Activated effector memory CD4-positive, alpha-beta T cell treated with Interleukin-2 at 50 U/mL for 16 hours (primary cell): Measurements from ENCODE around the gene CISTR.

Source experiments
- DNase-seq: peaks from one replicate; pipeline ENCODE4 v3.0.0-alpha.2; 2020

Gene CISTR

GRCh38 chr12:53743266-53744129 is 8.3 kb downstream of the CISTR start:
- peak; percentile 44 for DNase-seq

- no peak for DNase-seq
Observed at GRCh38 chr12:53740130-53740491, 11.7 kb downstream of the CISTR start.

- no peak for DNase-seq
Observed at GRCh38 chr12:53739214-53740129, 12.3 kb downstream of the CISTR start.

- peak; percentile 31 for DNase-seq
Observed at GRCh38 chr12:53738406-53739213, 13.2 kb downstream of the CISTR start.

GRCh38 chr12:53737951-53738405 is 13.8 kb downstream of the CISTR start:
- DNase-seq: no peak

GRCh38 chr12:53737093-53737808 is 14.5 kb downstream of the CISTR start:
- DNase-seq: no peak

GRCh38 chr12:53736592-53736991 is 15.2 kb downstream of the CISTR start:
- no peak for DNase-seq

GRCh38 chr12:53735556-53735955 is 16.2 kb downstream of the CISTR start:
- DNase-seq: no peak

GRCh38 chr12:53734425-53734824 is 17.4 kb downstream of the CISTR start:
- DNase-seq: no peak

- no peak for DNase-seq
Observed at GRCh38 chr12:53733807-53734200, 18.0 kb downstream of the CISTR start.

GRCh38 chr12:53733051-53733806 is 18.6 kb downstream of the CISTR start:
- DNase-seq: no peak

GRCh38 chr12:53729644-53730043 is 22.1 kb downstream of the CISTR start:
- DNase-seq: no peak

GRCh38 chr12:53728206-53728605 is 23.6 kb downstream of the CISTR start:
- no peak for DNase-seq

- peak; percentile 96 for DNase-seq
Observed at GRCh38 chr12:53727310-53728041, 24.3 kb downstream of the CISTR start, which contains the start of gene CALCOCO1. CALCOCO1 (minus strand) TSS chr12:53727452; CDS start chr12:53725242, 2,210 bp downstream.

GRCh38 chr12:53726946-53727309 is 24.9 kb downstream of the CISTR start:
- no peak for DNase-seq

- no peak for DNase-seq
Observed at GRCh38 chr12:53726341-53726740, 25.4 kb downstream of the CISTR start.

GRCh38 chr12:53725824-53726223 is 26.0 kb downstream of the CISTR start:
- DNase-seq: no peak

- DNase-seq: no peak
Observed at GRCh38 chr12:53722450-53723041, 29.2 kb downstream of the CISTR start.

- DNase-seq: no peak
Observed at GRCh38 chr12:53720946-53721345, 30.8 kb downstream of the CISTR start.

GRCh38 chr12:53719649-53720048 is 32.1 kb downstream of the CISTR start:
- DNase-seq: no peak
